Esophagus (tissue), 2 donors: Measurements from ENCODE around the gene EML4. TPM values are rescaled to one million over a fixed set of nuclear protein-coding genes. Genes with fewer than 3 reads are reported as not detected.

Experiments used
- H3K27ac ChIP-seq, 2 donors: one replicate each; pipeline ENCODE4 v1.5.1; 2013; ENCODE audit warnings: low read depth in 2 of 2, mild to moderate bottlenecking in 2 of 2, inconsistent platforms in 1 of 2, low read length in 1 of 2, moderate library complexity in 1 of 2
- H3K27me3 ChIP-seq, 2 donors: one replicate each; pipeline ENCODE4 v1.6.1; 2013; ENCODE audit warnings: low read length in 2 of 2, control low read depth in 1 of 2, mild to moderate bottlenecking in 1 of 2; ENCODE audit not compliant: insufficient read depth in 2 of 2, control insufficient read depth in 1 of 2
- H3K36me3 ChIP-seq, 2 donors: one replicate each; pipeline ENCODE4 v1.6.1; 2013; ENCODE audit warnings: low read length in 1 of 2; ENCODE audit not compliant: control insufficient read depth in 2 of 2, insufficient read depth in 2 of 2
- H3K4me1 ChIP-seq, 2 donors: one replicate each; pipeline ENCODE4 v1.6.1; 2013; ENCODE audit warnings: low read length in 1 of 2; ENCODE audit not compliant: control insufficient read depth in 2 of 2, insufficient read depth in 2 of 2
- H3K4me3 ChIP-seq, 2 donors: one replicate each; pipeline ENCODE4 v1.5.1; 2013; ENCODE audit warnings: low read length in 2 of 2, mild to moderate bottlenecking in 2 of 2, low read depth in 1 of 2, moderate library complexity in 1 of 2
- H3K9me3 ChIP-seq, 2 donors: one replicate each; pipeline ENCODE4 v1.6.1; 2013; ENCODE audit warnings: mild to moderate bottlenecking in 2 of 2, low read depth in 1 of 2, low read length in 1 of 2, moderate library complexity in 1 of 2; ENCODE audit not compliant: control insufficient read depth in 2 of 2, insufficient read depth in 1 of 2
- WGBS, 2 donors: extraction: QIAGEN DNeasy Blood & Tissue Kit; methylation state at CpG; one replicate each; pipeline ENCODE4 v1.1.7; 2013; 5-methylcytosine and 5-hydroxymethylcytosine counted together
- polyA plus RNA-seq, 2 donors: library from polyadenylated mRNA; stranded (reverse); fragments of 200-250 nt; gene quantifications; one replicate each; pipeline ENCODE4 v1.2.3, GENCODE V29; 2013
- donor health status: healthy with polysubstance abuse.
- donor health status: Bipolar disorder and iron deficiency.

Gene EML4
- polyA plus RNA-seq, 2 donors: 8.7 to 9.6 TPM

- 70 to 86% methylated on average over 5 of the region's 5 CpGs for WGBS, 2 donors
Measured at GRCh38 chr2:42137125-42137841, 31.9 kb upstream of the EML4 start.

GRCh38 chr2:42138163-42139015 is 30.8 kb upstream of the EML4 start:
- 68 to 74% methylated on average over 5 of the region's 5 CpGs for WGBS, 2 donors
- H3K4me1 ChIP-seq: peaks cover 2 to 5% of the 10 kb centered on the region in 2 donors
- no peaks in the 10 kb centered on the region for H3K36me3 ChIP-seq
- H3K27ac ChIP-seq: no peak overlapping the region
- H3K27me3 ChIP-seq: no peaks in the 10 kb centered on the region
- H3K4me3 ChIP-seq: no peak overlapping the region
- H3K9me3 ChIP-seq: no peaks in the 10 kb centered on the region

More at GRCh38 chr2:42137125-42137841, 31.9 kb upstream of the EML4 start:
- H3K36me3 ChIP-seq: no peaks in the 10 kb centered on the region
- H3K4me3 ChIP-seq: no peak overlapping the region
- no peaks in the 10 kb centered on the region for H3K9me3 ChIP-seq
- H3K27ac ChIP-seq: no peak overlapping the region
- no peaks in the 10 kb centered on the region for H3K27me3 ChIP-seq
- peaks cover 2 to 13% of the 10 kb centered on the region in 2 donors for H3K4me1 ChIP-seq

GRCh38 chr2:42139101-42139500 is 30.1 kb upstream of the EML4 start:
- H3K4me1 ChIP-seq: peaks cover 0 to 5% of the 10 kb centered on the region in 2 donors
- no peaks in the 10 kb centered on the region for H3K27me3 ChIP-seq
- H3K9me3 ChIP-seq: no peaks in the 10 kb centered on the region
- no peaks in the 10 kb centered on the region for H3K36me3 ChIP-seq
- 42 to 59% methylated on average over 3 of the region's 3 CpGs for WGBS, 2 donors
- no peak overlapping the region for H3K27ac ChIP-seq
- no peak overlapping the region for H3K4me3 ChIP-seq

- H3K36me3 ChIP-seq: no peaks in the 10 kb centered on the region
- H3K4me3 ChIP-seq: no peak overlapping the region
- no peaks in the 10 kb centered on the region for H3K27me3 ChIP-seq
- no peaks in the 10 kb centered on the region for H3K9me3 ChIP-seq
- 96 to 97% methylated on average over 2 of the region's 2 CpGs for WGBS, 2 donors
- no peak overlapping the region for H3K27ac ChIP-seq
- H3K4me1 ChIP-seq: peaks cover 0 to 5% of the 10 kb centered on the region in 2 donors
Measured at GRCh38 chr2:42140496-42140895, 28.7 kb upstream of the EML4 start.

- 6 to 8% methylated on average over 13 of the region's 13 CpGs for WGBS, 2 donors
- H3K4me1 ChIP-seq: peaks cover 0 to 5% of the 10 kb centered on the region in 2 donors
Measured at GRCh38 chr2:42141687-42142546, 27.2 kb upstream of the EML4 start.

GRCh38 chr2:42142547-42143184 is 26.5 kb upstream of the EML4 start:
- H3K9me3 ChIP-seq: no peaks in the 10 kb centered on the region
- peaks cover 0 to 5% of the 10 kb centered on the region in 2 donors for H3K4me1 ChIP-seq
- no peaks in the 10 kb centered on the region for H3K27me3 ChIP-seq
- H3K4me3 ChIP-seq: no peak overlapping the region
- H3K27ac ChIP-seq: peak overlapping the region in 1 of 2 donors; percentile 35
- 56 to 73% methylated on average over 9 of the region's 9 CpGs for WGBS, 2 donors
- H3K36me3 ChIP-seq: no peaks in the 10 kb centered on the region

More at GRCh38 chr2:42141687-42142546, 27.2 kb upstream of the EML4 start:
- H3K27ac ChIP-seq: peak overlapping the region; percentile 74 to 87
- peak overlapping the region in 1 of 2 donors; percentile 26 for H3K4me3 ChIP-seq
- H3K9me3 ChIP-seq: no peaks in the 10 kb centered on the region
- H3K36me3 ChIP-seq: no peaks in the 10 kb centered on the region
- H3K27me3 ChIP-seq: no peaks in the 10 kb centered on the region

- Histone ChIP-seq H3K36me3 (no peaks in the 10 kb centered on the region), H3K4me3 (no peak overlapping the region), H3K27me3 (no peaks in the 10 kb centered on the region), H3K27ac (peak overlapping the region in 1 of 2 donors; percentile 55), H3K4me1 (no peaks in the 10 kb centered on the region), H3K9me3 (no peaks in the 10 kb centered on the region)
- 49 to 70% methylated on average over 5 of the region's 5 CpGs for WGBS, 2 donors
Measured at GRCh38 chr2:42147641-42148274, 21.4 kb upstream of the EML4 start.

- no peaks in the 10 kb centered on the region for H3K27me3 ChIP-seq
- H3K4me1 ChIP-seq: no peaks in the 10 kb centered on the region
- no peak overlapping the region for H3K27ac ChIP-seq
- no peaks in the 10 kb centered on the region for H3K9me3 ChIP-seq
- H3K4me3 ChIP-seq: no peak overlapping the region
- H3K36me3 ChIP-seq: no peaks in the 10 kb centered on the region
Measured at GRCh38 chr2:42150159-42150558, 19.0 kb upstream of the EML4 start.
